GM12801 (cell line): ENCODE measurements around the gene WDHD1.

Experiments
- TF ChIP-seq, protein P1 (sequence below): IDR thresholded peaks from one replicate; pipeline ENCODE4 v1.5.1; 2011; ENCODE audit warnings: control low read depth; ENCODE audit not compliant: insufficient read length; ENCODE audit errors: extremely low read depth

WDHD1 gene

DNA sequence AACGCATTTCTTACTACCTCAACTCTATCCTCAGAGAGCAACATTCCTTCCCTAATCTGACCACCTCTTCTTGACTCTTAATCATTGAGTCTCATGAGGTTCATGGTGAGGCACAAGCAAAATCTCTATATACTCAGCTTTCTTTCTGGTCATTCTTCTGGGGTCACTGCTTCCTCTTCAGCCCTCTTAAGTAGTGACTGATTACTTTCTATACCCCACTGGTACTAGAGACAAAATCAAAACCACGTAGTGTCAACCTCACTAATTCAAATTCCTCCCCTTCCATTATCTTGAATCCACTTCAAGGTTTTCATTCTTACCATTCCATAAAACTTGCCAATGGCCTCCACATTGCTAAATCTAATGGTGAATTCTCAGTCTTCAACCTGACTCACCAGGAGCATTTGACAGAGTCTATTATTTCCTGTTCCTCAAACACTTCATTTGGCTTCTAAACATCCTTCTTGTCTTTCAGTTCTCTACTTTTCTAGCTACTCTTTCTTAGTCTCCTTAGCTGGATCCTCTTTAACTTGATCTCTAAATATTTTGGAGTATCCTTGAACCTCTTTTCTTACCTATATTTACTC lies 6.8 kb downstream of the WDHD1 start:
- TF ChIP-seq, protein P1, sequence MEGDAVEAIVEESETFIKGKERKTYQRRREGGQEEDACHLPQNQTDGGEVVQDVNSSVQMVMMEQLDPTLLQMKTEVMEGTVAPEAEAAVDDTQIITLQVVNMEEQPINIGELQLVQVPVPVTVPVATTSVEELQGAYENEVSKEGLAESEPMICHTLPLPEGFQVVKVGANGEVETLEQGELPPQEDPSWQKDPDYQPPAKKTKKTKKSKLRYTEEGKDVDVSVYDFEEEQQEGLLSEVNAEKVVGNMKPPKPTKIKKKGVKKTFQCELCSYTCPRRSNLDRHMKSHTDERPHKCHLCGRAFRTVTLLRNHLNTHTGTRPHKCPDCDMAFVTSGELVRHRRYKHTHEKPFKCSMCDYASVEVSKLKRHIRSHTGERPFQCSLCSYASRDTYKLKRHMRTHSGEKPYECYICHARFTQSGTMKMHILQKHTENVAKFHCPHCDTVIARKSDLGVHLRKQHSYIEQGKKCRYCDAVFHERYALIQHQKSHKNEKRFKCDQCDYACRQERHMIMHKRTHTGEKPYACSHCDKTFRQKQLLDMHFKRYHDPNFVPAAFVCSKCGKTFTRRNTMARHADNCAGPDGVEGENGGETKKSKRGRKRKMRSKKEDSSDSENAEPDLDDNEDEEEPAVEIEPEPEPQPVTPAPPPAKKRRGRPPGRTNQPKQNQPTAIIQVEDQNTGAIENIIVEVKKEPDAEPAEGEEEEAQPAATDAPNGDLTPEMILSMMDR, result no peak

DNA sequence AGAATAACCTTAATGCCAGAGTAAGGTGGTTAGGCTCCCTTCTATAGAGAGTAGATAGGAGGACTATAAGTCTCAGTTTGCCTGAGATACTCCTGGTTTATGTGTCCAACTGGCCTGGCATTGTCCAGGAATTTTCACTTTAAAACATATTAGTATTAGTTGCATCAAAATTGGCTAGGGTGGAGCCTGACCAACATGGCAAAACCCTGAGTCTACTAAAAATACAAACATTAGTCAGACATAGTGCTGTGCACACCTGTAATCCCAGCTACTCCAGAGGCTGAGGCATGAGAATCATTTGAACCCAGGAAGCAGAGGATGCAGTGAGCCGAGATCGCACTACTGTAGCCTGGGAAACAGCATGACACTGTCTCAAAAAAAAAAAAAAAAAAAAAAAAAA lies 11.9 kb downstream of the WDHD1 start:
- TF ChIP-seq, protein P1, result no peak

- TF ChIP-seq, protein P1, result no peak
Measured at GRCh38 chr14:55005071-55005470, 21.8 kb downstream of the WDHD1 start.

- TF ChIP-seq, protein P1, result no peak
Measured at GRCh38 chr14:55000381-55000780, 26.5 kb downstream of the WDHD1 start.

- TF ChIP-seq, protein P1, result no peak
Measured at GRCh38 chr14:54985156-54985555, 41.7 kb downstream of the WDHD1 start.

GRCh38 chr14:54981698-54982097 lies 45.2 kb downstream of the WDHD1 start:
- TF ChIP-seq, protein P1, result no peak

GRCh38 chr14:54979039-54979438 lies 47.9 kb downstream of the WDHD1 start:
- TF ChIP-seq, protein P1, result no peak
